Measurements from ENCODE around the gene SIX3.

DNA sequence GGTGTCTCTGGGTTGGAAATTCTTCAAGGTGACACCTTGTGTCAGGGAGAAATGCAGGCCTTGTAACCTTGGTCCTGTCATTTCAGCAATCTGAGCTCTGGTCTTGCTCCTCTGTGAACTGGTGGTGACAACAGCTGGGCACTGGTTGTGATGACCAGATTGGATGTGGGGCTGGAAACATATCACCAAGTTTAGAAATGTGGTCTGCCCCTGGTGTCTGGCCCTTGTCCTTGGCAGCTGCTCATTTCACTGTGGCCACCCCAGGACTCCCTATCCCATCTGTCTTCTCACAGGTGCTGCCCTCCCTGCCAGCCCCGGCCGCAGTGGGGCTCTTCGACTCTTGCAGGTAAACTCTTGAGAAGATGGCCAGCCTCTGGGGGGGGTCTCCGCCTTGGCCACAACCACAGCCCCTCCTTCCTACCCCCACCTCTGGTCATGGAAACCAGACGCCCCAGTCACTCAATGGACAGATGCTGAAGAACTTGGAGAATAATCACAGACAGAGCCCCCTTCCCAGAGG lies 20.7 kb downstream of the SIX3 start:
- no peak for TF ChIP-seq POLR2AphosphoS5 (IDR thresholded peaks at IDR 0.05)
- TF ChIP-seq, protein P1, sequence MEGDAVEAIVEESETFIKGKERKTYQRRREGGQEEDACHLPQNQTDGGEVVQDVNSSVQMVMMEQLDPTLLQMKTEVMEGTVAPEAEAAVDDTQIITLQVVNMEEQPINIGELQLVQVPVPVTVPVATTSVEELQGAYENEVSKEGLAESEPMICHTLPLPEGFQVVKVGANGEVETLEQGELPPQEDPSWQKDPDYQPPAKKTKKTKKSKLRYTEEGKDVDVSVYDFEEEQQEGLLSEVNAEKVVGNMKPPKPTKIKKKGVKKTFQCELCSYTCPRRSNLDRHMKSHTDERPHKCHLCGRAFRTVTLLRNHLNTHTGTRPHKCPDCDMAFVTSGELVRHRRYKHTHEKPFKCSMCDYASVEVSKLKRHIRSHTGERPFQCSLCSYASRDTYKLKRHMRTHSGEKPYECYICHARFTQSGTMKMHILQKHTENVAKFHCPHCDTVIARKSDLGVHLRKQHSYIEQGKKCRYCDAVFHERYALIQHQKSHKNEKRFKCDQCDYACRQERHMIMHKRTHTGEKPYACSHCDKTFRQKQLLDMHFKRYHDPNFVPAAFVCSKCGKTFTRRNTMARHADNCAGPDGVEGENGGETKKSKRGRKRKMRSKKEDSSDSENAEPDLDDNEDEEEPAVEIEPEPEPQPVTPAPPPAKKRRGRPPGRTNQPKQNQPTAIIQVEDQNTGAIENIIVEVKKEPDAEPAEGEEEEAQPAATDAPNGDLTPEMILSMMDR (IDR thresholded peaks at IDR 0.05): no peak
- TF ChIP-seq EP300 (IDR thresholded peaks at IDR 0.05): no peak
